ENCODE data around the gene TMEM79. TPM values are rescaled to one million over a fixed set of nuclear protein-coding genes. Genes with fewer than 3 reads are reported as not detected.

Gene TMEM79
- polyA plus RNA-seq, 1 of the 3 experiments (the other 2 are of a cell fraction) = 4.5 TPM

DNA sequence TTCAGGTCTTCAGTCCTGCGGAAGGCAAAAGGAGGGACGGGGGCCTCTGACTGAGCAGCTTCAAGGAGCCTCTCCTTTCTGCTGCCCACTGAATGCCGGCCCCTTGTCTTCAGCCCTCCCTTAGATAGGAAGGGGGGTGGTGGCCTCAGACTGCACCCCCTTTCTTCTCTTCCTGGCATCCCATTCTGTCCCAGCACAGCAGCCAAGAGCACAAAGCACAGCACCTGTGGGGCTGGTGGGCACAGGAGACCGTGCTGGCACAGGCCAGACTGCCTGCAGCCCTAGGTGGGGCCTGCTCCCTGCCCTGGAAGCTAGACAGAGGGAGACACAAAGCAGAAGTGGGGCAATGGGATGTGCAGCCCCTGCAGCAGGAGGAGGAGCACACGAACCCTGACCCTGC, 34.5 kb upstream of the TMEM79 start:
- WGBS (ENCODE audit: low lambda C conversion rate) = 88% methylated on average over 4 of the region's 5 CpGs
- no peak overlapping the region for H3K4me2 ChIP-seq
- H3K79me2 ChIP-seq (ENCODE audit: insufficient read depth) = no peaks in the 10 kb centered on the region
- CTCF ChIA-PET = interaction anchor here (0.8 to 3.8 kb wide), 4 partner anchors 10 to 120 kb away, joined by 3 to 14 read pairs (median 8); no protein-coding TSS in a partner anchor
- TF ChIP-seq RAD21 (IDR thresholded peaks at IDR 0.05; ENCODE audit: low read length) = no peak
- no peak for TF ChIP-seq NFIC (IDR thresholded peaks at IDR 0.05; ENCODE audit: borderline replicate concordance)
- no peak for TF ChIP-seq FOXM1 (IDR thresholded peaks at IDR 0.05; ENCODE audit: low read depth)
- TF ChIP-seq, protein P1, sequence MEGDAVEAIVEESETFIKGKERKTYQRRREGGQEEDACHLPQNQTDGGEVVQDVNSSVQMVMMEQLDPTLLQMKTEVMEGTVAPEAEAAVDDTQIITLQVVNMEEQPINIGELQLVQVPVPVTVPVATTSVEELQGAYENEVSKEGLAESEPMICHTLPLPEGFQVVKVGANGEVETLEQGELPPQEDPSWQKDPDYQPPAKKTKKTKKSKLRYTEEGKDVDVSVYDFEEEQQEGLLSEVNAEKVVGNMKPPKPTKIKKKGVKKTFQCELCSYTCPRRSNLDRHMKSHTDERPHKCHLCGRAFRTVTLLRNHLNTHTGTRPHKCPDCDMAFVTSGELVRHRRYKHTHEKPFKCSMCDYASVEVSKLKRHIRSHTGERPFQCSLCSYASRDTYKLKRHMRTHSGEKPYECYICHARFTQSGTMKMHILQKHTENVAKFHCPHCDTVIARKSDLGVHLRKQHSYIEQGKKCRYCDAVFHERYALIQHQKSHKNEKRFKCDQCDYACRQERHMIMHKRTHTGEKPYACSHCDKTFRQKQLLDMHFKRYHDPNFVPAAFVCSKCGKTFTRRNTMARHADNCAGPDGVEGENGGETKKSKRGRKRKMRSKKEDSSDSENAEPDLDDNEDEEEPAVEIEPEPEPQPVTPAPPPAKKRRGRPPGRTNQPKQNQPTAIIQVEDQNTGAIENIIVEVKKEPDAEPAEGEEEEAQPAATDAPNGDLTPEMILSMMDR (IDR thresholded peaks at IDR 0.05) = no peak
- TF ChIP-seq FOSL2 (IDR thresholded peaks at IDR 0.05; ENCODE audit: borderline replicate concordance, low read depth) = no peak
- TF ChIP-seq JUND (IDR thresholded peaks at IDR 0.05) = no peak
- TF ChIP-seq MXI1 (IDR thresholded peaks at IDR 0.05; ENCODE audit: low read depth, low read length) = no peak
- TF ChIP-seq, protein P2, sequence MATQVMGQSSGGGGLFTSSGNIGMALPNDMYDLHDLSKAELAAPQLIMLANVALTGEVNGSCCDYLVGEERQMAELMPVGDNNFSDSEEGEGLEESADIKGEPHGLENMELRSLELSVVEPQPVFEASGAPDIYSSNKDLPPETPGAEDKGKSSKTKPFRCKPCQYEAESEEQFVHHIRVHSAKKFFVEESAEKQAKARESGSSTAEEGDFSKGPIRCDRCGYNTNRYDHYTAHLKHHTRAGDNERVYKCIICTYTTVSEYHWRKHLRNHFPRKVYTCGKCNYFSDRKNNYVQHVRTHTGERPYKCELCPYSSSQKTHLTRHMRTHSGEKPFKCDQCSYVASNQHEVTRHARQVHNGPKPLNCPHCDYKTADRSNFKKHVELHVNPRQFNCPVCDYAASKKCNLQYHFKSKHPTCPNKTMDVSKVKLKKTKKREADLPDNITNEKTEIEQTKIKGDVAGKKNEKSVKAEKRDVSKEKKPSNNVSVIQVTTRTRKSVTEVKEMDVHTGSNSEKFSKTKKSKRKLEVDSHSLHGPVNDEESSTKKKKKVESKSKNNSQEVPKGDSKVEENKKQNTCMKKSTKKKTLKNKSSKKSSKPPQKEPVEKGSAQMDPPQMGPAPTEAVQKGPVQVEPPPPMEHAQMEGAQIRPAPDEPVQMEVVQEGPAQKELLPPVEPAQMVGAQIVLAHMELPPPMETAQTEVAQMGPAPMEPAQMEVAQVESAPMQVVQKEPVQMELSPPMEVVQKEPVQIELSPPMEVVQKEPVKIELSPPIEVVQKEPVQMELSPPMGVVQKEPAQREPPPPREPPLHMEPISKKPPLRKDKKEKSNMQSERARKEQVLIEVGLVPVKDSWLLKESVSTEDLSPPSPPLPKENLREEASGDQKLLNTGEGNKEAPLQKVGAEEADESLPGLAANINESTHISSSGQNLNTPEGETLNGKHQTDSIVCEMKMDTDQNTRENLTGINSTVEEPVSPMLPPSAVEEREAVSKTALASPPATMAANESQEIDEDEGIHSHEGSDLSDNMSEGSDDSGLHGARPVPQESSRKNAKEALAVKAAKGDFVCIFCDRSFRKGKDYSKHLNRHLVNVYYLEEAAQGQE (IDR thresholded peaks at IDR 0.05; ENCODE audit: low read depth, low read length) = no peak
- TF ChIP-seq RXRA (IDR thresholded peaks at IDR 0.05; ENCODE audit: borderline replicate concordance, low read depth) = no peak
- TF ChIP-seq SIN3A (IDR thresholded peaks at IDR 0.05; ENCODE audit: borderline replicate concordance, low read depth, low read length) = no peak
- no peak for TF ChIP-seq CHD2 (IDR thresholded peaks at IDR 0.05; ENCODE audit: low read length, partially characterized antibody)
- no peak for TF ChIP-seq RCOR1 (IDR thresholded peaks at IDR 0.05; ENCODE audit: low read length)
- TF ChIP-seq RFX5 (IDR thresholded peaks at IDR 0.05; ENCODE audit: low read length) = no peak
- TF ChIP-seq TCF12 (IDR thresholded peaks at IDR 0.05) = no peak
- TF ChIP-seq, protein P3, sequence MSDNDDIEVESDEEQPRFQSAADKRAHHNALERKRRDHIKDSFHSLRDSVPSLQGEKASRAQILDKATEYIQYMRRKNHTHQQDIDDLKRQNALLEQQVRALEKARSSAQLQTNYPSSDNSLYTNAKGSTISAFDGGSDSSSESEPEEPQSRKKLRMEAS (IDR thresholded peaks at IDR 0.05; ENCODE audit: low read depth) = no peak
- TF ChIP-seq TEAD4 (IDR thresholded peaks at IDR 0.05; ENCODE audit: borderline replicate concordance, insufficient read depth) = no peak
- H3K27ac ChIP-seq (ENCODE audit: low read depth in 2 of 2, low read length in 1 of 2) = peak overlapping the region in 1 of 2 experiments; percentile 99; a peak in 1 of 4 replicates
- peaks cover 13% of the 10 kb centered on the region for H3F3A ChIP-seq (replicated peaks; ENCODE audit: insufficient read depth)
- H4K20me1 ChIP-seq (ENCODE audit: insufficient read depth) = no peaks in the 10 kb centered on the region
- H3K9me2 ChIP-seq = no peaks in the 10 kb centered on the region
- peaks cover 14 to 62% of the 10 kb centered on the region in 2 experiments for H3K36me3 ChIP-seq (replicated peaks in 1 of 2; ENCODE audit: control insufficient read depth in 1 of 2, insufficient read depth in 2 of 2, low read length in 1 of 2)
- H2AFZ ChIP-seq (ENCODE audit: low read depth) = no peak overlapping the region
- no peak overlapping the region for H3K4me3 ChIP-seq (ENCODE audit: low read depth in 2 of 2, low read length in 1 of 2)
- POLR2A ChIA-PET = no interaction called here
- H3K27me3 ChIP-seq (ENCODE audit: insufficient read depth) = no peaks in the 10 kb centered on the region
- DNase-seq = no peak
- H3K9me3 ChIP-seq = no peaks in the 10 kb centered on the region
- H3K4me1 ChIP-seq (ENCODE audit: control insufficient read depth in 1 of 2, insufficient read depth in 2 of 2, low read depth in 1 of 2, low read length in 1 of 2) = peaks cover 13 to 67% of the 10 kb centered on the region in 2 experiments; a peak in 3 of 4 replicates
- H3K9ac ChIP-seq = no peak overlapping the region
